ENCODE measurements around the gene ELP2. TPM values are rescaled to one million over a fixed set of nuclear protein-coding genes. Genes with fewer than 3 reads are reported as not detected.
"Not testable (repeated sequence)": the region's sequence is repeated elsewhere in the genome, so short reads cannot be mapped to it uniquely, and the experiment has no call there.

Gene ELP2
- total and polyA plus RNA-seq, 4 donors: 31.4 to 257 (median 56.9) TPM

DNA sequence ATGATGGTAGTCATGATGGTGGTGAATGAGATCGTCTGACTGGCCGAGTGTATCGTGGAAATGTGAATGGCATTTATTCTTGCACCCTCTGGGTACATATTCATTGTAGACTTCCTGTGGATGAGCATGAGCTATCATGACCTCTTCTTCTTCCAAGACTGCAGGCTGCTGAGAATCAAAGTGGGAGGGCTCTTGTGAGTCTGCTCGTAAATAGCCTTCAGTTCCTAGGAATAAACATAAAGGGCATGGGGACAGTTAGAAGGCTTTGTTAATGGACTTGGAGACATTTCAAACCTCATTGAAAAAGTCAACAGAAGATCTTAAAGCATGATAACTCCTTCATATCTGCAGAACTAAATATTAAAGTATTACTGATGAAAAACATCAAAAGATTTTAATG lies 15.4 kb upstream of the ELP2 start:
- TF ChIP-seq, protein P1, sequence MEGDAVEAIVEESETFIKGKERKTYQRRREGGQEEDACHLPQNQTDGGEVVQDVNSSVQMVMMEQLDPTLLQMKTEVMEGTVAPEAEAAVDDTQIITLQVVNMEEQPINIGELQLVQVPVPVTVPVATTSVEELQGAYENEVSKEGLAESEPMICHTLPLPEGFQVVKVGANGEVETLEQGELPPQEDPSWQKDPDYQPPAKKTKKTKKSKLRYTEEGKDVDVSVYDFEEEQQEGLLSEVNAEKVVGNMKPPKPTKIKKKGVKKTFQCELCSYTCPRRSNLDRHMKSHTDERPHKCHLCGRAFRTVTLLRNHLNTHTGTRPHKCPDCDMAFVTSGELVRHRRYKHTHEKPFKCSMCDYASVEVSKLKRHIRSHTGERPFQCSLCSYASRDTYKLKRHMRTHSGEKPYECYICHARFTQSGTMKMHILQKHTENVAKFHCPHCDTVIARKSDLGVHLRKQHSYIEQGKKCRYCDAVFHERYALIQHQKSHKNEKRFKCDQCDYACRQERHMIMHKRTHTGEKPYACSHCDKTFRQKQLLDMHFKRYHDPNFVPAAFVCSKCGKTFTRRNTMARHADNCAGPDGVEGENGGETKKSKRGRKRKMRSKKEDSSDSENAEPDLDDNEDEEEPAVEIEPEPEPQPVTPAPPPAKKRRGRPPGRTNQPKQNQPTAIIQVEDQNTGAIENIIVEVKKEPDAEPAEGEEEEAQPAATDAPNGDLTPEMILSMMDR (IDR thresholded peaks at IDR 0.05; ENCODE audit: control extremely low read depth, extremely low read depth): no peak
- no peak overlapping the region for H3K4me3 ChIP-seq
- H3K27me3 ChIP-seq (ENCODE audit: control insufficient read depth in 3 of 3, insufficient read depth in 3 of 3, low read length in 2 of 3): no peaks in the 10 kb centered on the region
- peak overlapping the region in 1 of 2 donors; percentile 9 for H3K9ac ChIP-seq (ENCODE audit: insufficient read depth in 1 of 2, low read length in 2 of 2)
- ATAC-seq (ENCODE audit: insufficient read depth, low FRiP score): no peak
- no peak for DNase-seq
- 81 to 91% methylated on average over 4 of the region's 4 CpGs for WGBS, 2 donors
- no peak overlapping the region for H3K27ac ChIP-seq (ENCODE audit: low read depth in 1 of 2, low read length in 1 of 2)
- peaks cover 11 to 39% (median 24%) of the 10 kb centered on the region in 4 donors for H3K36me3 ChIP-seq (ENCODE audit: control insufficient read depth in 4 of 4, insufficient read depth in 4 of 4, low read length in 4 of 4)
- H3K4me1 ChIP-seq (ENCODE audit: control insufficient read depth in 5 of 5, insufficient read depth in 5 of 5, low read length in 5 of 5): no peaks in the 10 kb centered on the region
- H3K9me3 ChIP-seq (ENCODE audit: control insufficient read depth in 4 of 4, insufficient read depth in 3 of 4, low read length in 3 of 4): no peaks in the 10 kb centered on the region

GRCh38 chr18:36114738-36115137 lies 15.0 kb upstream of the ELP2 start:
- Histone ChIP-seq H3K9me3 (ENCODE audit: control insufficient read depth in 4 of 4, insufficient read depth in 3 of 4, low read length in 3 of 4) (no peaks in the 10 kb centered on the region), H3K9ac (ENCODE audit: insufficient read depth in 1 of 2, low read length in 2 of 2) (no peak overlapping the region), H3K4me3 (no peak overlapping the region), H3K27ac (ENCODE audit: low read depth in 1 of 2, low read length in 1 of 2) (no peak overlapping the region), H3K36me3 (ENCODE audit: control insufficient read depth in 4 of 4, insufficient read depth in 4 of 4, low read length in 4 of 4) (peaks cover 11 to 39% (median 24%) of the 10 kb centered on the region in 4 donors), H3K27me3 (ENCODE audit: control insufficient read depth in 3 of 3, insufficient read depth in 3 of 3, low read length in 2 of 3) (no peaks in the 10 kb centered on the region), H3K4me1 (ENCODE audit: control insufficient read depth in 5 of 5, insufficient read depth in 5 of 5, low read length in 5 of 5) (no peaks in the 10 kb centered on the region)
- WGBS, 2 donors: 68 to 79% methylated on average over 1 of the region's 1 CpG
- no peak for DNase-seq
- no peak for ATAC-seq (ENCODE audit: insufficient read depth, low FRiP score)
- TF ChIP-seq, protein P1 (IDR thresholded peaks at IDR 0.05; ENCODE audit: control extremely low read depth, extremely low read depth): no peak

DNA sequence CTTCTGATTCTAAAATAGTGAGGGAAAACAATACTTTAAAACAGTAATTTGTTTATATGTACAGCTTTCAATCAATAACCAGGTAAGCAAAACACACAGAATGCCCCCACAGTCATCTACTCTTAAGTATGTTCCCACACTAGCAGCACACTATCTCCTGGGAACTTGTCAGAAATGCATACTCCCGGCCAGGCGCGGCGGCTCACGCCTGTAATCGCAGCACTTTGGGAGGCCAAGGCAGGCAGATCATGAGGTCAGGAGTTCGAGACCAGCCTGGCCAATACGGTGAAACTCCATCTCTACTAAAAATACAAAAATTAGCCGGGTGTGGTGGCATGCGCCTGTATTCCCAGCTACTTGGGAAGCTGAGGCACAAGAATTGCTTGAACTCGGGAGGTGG lies 12.9 kb upstream of the ELP2 start:
- H3K36me3 ChIP-seq (ENCODE audit: control insufficient read depth in 4 of 4, insufficient read depth in 4 of 4, low read length in 4 of 4): peaks cover 14 to 36% (median 21%) of the 10 kb centered on the region in 4 donors
- ATAC-seq (ENCODE audit: insufficient read depth, low FRiP score); H3K9me3 ChIP-seq (ENCODE audit: control insufficient read depth in 4 of 4, insufficient read depth in 3 of 4, low read length in 3 of 4); DNase-seq; H3K27ac ChIP-seq (ENCODE audit: low read depth in 1 of 2, low read length in 1 of 2); H3K9ac ChIP-seq (ENCODE audit: insufficient read depth in 1 of 2, low read length in 2 of 2); H3K4me3 ChIP-seq; H3K4me1 ChIP-seq (ENCODE audit: control insufficient read depth in 5 of 5, insufficient read depth in 5 of 5, low read length in 5 of 5); H3K27me3 ChIP-seq (ENCODE audit: control insufficient read depth in 3 of 3, insufficient read depth in 3 of 3, low read length in 2 of 3): not testable (repeated sequence)
- WGBS, 2 donors: 94 to 98% methylated on average over 11 of the region's 11 CpGs

GRCh38 chr18:36120297-36120696 lies 9.4 kb upstream of the ELP2 start:
- no peaks in the 10 kb centered on the region for H3K9me3 ChIP-seq (ENCODE audit: control insufficient read depth in 4 of 4, insufficient read depth in 3 of 4, low read length in 3 of 4)
- H3K4me1 ChIP-seq (ENCODE audit: control insufficient read depth in 5 of 5, insufficient read depth in 5 of 5, low read length in 5 of 5): no peaks in the 10 kb centered on the region
- no peaks in the 10 kb centered on the region for H3K27me3 ChIP-seq (ENCODE audit: control insufficient read depth in 3 of 3, insufficient read depth in 3 of 3, low read length in 2 of 3)
- DNase-seq: no peak
- TF ChIP-seq, protein P1 (IDR thresholded peaks at IDR 0.05; ENCODE audit: control extremely low read depth, extremely low read depth): no peak
- no peak overlapping the region for H3K4me3 ChIP-seq
- no peak overlapping the region for H3K9ac ChIP-seq (ENCODE audit: insufficient read depth in 1 of 2, low read length in 2 of 2)
- H3K36me3 ChIP-seq (ENCODE audit: control insufficient read depth in 4 of 4, insufficient read depth in 4 of 4, low read length in 4 of 4): peaks cover 8 to 27% (median 22%) of the 10 kb centered on the region in 4 donors
- H3K27ac ChIP-seq (ENCODE audit: low read depth in 1 of 2, low read length in 1 of 2): peak overlapping the region in 1 of 2 donors; percentile 22
- 59% methylated on average over 3 of the region's 3 CpGs for WGBS, 2 donors
- no peak for ATAC-seq (ENCODE audit: insufficient read depth, low FRiP score)

Measured in lung (tissue), 12 donors.